NCI-H748 treated with DMSO at 0.1 percent for 48 hours (cell line): ENCODE measurements around the gene HTR1A.

Experiments used
- DNase-seq: peaks from one replicate; lab custom pipeline; 2025; lab: John Stamatoyannopoulos, UW

The HTR1A gene

GRCh38 chr5:63962279-63962678 is at the start of gene HTR1A:
Gene HTR1A, minus strand, starts transcription at chr5:63962445. Its CDS starts 726 bp downstream, at chr5:63961719.
- peak; percentile 6 for DNase-seq

GRCh38 chr5:64003966-64004365 is 41.7 kb upstream of the HTR1A start:
- DNase-seq, result no peak

GRCh38 chr5:64000096-64000495 is 37.9 kb upstream of the HTR1A start:
- DNase-seq, result no peak

- DNase-seq, result no peak
Observed at GRCh38 chr5:63987053-63987452, 24.8 kb upstream of the HTR1A start.

- DNase-seq, result no peak
Observed at GRCh38 chr5:63981864-63982263, 19.6 kb upstream of the HTR1A start.

GRCh38 chr5:63963926-63964325 is 1.7 kb upstream of the HTR1A start:
- no peak for DNase-seq

GRCh38 chr5:63963080-63963735 is 963 bp upstream of the HTR1A start:
- DNase-seq, result peak; percentile 67

GRCh38 chr5:63961598-63962161 is 565 bp downstream of the HTR1A start:
- DNase-seq, result no peak

- DNase-seq, result no peak
Observed at GRCh38 chr5:63961125-63961597, 1.1 kb downstream of the HTR1A start.

GRCh38 chr5:63960646-63961045 is 1.6 kb downstream of the HTR1A start:
- no peak for DNase-seq

- peak; percentile 75 for DNase-seq
Observed at GRCh38 chr5:63959177-63959982, 2.9 kb downstream of the HTR1A start.

- no peak for DNase-seq
Observed at GRCh38 chr5:63958654-63959053, 3.6 kb downstream of the HTR1A start.

GRCh38 chr5:63957617-63958016 is 4.6 kb downstream of the HTR1A start:
- DNase-seq, result no peak

GRCh38 chr5:63953217-63953616 is 9.0 kb downstream of the HTR1A start:
- no peak for DNase-seq

GRCh38 chr5:63935103-63935502 is 27.1 kb downstream of the HTR1A start:
- DNase-seq, result no peak

GRCh38 chr5:63931836-63932235 is 30.4 kb downstream of the HTR1A start:
- no peak for DNase-seq

- no peak for DNase-seq
Observed at GRCh38 chr5:63928451-63928850, 33.8 kb downstream of the HTR1A start.

- peak; percentile 87 for DNase-seq
Observed at GRCh38 chr5:63923914-63924313, 38.3 kb downstream of the HTR1A start.

GRCh38 chr5:63919763-63920478 is 42.3 kb downstream of the HTR1A start:
- no peak for DNase-seq

GRCh38 chr5:63916786-63917185 is 45.5 kb downstream of the HTR1A start:
- DNase-seq, result no peak

- DNase-seq, result no peak
Observed at GRCh38 chr5:63911871-63912270, 50.4 kb downstream of the HTR1A start.
